Measurements from ENCODE around the gene SPOUT1.
A peak's percentile ranks its signal among the peaks of the same experiment; 100 is the strongest.
"Not testable (repeated sequence)": the region's sequence is repeated elsewhere in the genome, so short reads cannot be mapped to it uniquely, and the experiment has no call there.

Gene SPOUT1, protein sequence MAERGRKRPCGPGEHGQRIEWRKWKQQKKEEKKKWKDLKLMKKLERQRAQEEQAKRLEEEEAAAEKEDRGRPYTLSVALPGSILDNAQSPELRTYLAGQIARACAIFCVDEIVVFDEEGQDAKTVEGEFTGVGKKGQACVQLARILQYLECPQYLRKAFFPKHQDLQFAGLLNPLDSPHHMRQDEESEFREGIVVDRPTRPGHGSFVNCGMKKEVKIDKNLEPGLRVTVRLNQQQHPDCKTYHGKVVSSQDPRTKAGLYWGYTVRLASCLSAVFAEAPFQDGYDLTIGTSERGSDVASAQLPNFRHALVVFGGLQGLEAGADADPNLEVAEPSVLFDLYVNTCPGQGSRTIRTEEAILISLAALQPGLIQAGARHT

DNA sequence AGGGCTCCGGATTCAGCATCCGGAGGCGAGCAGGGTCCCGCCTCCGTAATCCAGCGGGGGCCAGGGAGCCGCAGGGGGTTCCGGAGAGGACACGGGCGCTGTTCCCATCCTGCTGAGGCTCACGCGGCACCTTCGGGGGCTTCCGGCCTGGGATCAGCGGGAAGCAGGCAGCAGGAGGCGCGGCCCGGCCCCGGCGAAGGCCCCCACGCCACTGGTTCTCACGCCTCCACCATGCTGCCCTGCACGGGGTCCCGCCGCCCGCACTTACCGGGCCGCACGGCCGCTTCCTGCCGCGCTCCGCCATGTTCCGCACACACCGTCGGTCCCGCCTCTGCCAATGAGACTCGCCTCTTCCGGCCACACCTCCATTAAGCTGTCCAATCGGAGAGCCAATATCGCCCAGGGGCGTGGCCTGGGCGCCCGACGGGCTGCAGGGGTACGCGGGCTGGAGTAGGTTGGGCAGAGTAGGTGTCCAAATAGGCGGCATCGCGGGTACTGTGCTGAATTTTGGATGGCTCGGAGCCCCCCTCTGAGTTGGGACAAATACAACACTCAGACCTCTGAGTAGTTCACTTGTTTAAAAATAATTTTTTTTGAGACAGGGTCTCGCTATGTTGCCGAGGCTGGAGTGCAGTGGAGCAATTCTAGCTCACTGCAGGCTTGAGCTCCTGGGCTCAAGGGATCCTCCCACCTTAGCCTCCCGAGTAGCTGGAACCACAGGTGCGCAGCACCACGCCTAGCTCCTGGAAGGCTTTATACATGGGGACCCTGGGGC, at the start of gene SPOUT1:
TSS of gene SPOUT1 (minus strand) at position 318 of the 775 bp plus-strand sequence. CDS start at position 304, 14 bp downstream.
- peak within 1 kb of the TSS; percentile 86 to 94 for H3K4me3 ChIP-seq (replicated peaks in 1 of 2; ENCODE audit: low read depth in 2 of 2, low read length in 2 of 2)
- DNase-seq (ENCODE audit: low read depth in 2 of 2), result peak; percentile 89 to 91
- TF ChIP-seq, protein P1, sequence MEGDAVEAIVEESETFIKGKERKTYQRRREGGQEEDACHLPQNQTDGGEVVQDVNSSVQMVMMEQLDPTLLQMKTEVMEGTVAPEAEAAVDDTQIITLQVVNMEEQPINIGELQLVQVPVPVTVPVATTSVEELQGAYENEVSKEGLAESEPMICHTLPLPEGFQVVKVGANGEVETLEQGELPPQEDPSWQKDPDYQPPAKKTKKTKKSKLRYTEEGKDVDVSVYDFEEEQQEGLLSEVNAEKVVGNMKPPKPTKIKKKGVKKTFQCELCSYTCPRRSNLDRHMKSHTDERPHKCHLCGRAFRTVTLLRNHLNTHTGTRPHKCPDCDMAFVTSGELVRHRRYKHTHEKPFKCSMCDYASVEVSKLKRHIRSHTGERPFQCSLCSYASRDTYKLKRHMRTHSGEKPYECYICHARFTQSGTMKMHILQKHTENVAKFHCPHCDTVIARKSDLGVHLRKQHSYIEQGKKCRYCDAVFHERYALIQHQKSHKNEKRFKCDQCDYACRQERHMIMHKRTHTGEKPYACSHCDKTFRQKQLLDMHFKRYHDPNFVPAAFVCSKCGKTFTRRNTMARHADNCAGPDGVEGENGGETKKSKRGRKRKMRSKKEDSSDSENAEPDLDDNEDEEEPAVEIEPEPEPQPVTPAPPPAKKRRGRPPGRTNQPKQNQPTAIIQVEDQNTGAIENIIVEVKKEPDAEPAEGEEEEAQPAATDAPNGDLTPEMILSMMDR (IDR thresholded peaks at IDR 0.05; ENCODE audit: low read depth, low read length), result no peak

DNA sequence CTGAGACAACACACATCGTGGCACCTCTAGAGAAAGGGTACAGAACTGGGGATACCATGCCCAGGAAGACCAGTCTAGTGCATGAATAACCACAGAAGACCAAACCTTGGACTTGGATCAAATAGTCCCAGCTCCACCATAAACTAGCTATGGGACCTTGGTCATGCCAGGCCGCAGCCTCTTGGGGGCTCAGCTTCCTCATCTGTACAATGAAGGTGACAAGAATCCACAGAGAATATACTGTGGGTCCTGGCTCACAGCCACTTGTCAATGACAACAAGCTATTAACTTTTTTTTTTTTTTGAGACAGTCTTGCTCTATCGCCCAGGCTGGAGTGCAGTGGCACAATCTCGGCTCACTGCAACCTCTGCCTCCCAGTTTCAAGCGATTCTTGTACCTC, 48.3 kb upstream of the SPOUT1 start:
- no peak for DNase-seq (ENCODE audit: low read depth in 2 of 2)
- TF ChIP-seq, protein P1 (IDR thresholded peaks at IDR 0.05; ENCODE audit: low read depth, low read length), result no peak
- H3K4me3 ChIP-seq (replicated peaks in 1 of 2; ENCODE audit: low read depth in 2 of 2, low read length in 2 of 2), result no peak overlapping the region

DNA sequence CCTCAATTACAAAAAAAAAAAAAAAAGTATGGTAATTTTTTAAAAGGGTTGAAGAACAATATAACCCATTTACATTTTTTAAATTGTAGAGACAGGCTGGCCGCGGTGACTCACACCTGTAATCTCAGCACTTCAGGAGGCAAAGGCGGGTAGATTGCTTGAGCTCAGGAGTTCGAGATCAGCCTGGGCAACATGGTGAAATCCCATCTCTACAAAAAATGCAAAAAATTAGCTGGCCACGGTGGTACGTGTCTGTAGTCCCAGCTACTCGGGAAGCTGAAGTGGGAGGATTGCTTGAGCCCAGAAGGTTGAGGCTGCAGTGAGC, 41.3 kb upstream of the SPOUT1 start:
- not testable (repeated sequence) for DNase-seq (ENCODE audit: low read depth in 2 of 2); H3K4me3 ChIP-seq (replicated peaks in 1 of 2; ENCODE audit: low read depth in 2 of 2, low read length in 2 of 2)

DNA sequence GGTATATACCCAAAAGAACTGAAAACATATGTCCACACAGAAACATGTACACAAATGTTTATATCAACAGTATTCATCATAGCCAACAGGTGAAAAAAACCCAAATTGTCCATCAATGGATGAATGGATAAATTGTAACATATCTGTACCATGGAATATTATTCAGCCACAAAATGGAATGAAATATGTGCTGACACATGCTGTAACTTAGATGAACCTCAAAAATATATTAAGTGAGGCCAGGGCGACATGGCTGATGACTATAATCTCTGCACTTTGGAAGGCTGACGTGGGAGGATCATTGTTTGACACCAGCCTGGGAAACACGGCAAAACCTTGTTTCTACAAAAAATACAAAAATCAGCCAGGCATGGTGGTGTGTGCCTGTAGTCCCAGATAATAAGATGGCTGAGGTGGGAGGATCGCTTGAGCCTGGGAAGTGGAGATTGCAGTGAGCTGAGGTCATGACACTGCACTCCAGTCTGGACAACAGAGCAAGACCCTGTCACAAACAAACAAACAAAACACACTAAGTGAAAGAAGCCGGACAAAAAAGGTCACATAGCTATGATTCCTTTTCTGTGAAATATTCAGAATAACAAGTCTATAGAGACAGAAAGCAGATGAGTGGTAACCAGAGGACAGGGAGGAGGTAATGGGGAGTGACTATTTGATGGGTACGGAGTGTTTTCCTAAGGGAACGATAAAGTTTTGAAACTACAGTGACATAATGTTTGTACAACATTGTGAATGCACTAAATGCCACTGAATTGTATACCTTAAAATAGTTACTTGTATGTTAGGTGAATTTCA, 40.7 kb upstream of the SPOUT1 start:
- no peak for DNase-seq (ENCODE audit: low read depth in 2 of 2)
- no peak overlapping the region for H3K4me3 ChIP-seq (replicated peaks in 1 of 2; ENCODE audit: low read depth in 2 of 2, low read length in 2 of 2)
- TF ChIP-seq, protein P1 (IDR thresholded peaks at IDR 0.05; ENCODE audit: low read depth, low read length), result no peak

DNA sequence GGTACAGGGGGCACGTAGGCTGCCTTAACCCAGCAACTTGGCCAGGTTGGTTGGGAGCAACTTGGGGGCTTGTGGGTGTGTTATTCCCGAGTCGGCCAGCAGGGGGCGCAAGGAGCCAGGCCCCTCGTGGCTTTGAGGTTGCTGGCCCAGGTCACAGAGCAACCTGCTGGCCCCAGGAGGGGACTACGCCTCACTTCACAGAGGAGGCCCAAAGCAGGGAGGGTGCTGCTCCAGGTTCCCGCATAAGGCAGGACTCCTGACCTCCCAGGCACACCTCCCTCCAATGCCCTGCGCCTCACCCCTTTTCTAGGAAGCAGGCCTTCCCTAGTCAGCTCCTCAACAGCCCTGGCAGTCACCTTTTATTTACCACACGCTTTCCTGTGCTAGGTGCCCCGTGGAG, 34.1 kb upstream of the SPOUT1 start:
- H3K4me3 ChIP-seq (replicated peaks in 1 of 2; ENCODE audit: low read depth in 2 of 2, low read length in 2 of 2), result no peak overlapping the region
- DNase-seq (ENCODE audit: low read depth in 2 of 2), result peak; percentile 67 to 68
- TF ChIP-seq, protein P1 (IDR thresholded peaks at IDR 0.05; ENCODE audit: low read depth, low read length), result peak; percentile 96

DNA sequence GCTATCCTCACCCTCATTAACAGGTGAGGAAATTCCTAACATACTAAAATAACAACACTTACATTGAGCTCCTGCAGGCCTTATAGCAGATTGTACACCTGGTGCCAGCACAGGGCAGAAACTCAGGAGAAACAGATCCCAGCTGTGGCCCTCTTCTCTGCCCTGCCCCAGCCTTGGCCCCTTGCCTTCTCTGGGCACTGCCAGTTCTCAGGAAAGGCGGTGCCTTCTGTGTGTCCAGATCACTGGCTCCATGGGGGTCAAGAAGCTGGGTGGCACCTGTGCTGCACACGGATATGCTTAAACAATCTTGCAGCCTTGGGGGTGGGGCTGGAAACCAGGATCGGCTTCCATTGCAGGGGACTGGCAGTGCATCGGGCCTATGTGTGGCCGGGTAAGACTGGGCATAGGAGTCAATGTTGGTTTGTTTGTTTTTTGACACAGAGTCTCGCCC, 32.8 kb upstream of the SPOUT1 start:
- no peak overlapping the region for H3K4me3 ChIP-seq (replicated peaks in 1 of 2; ENCODE audit: low read depth in 2 of 2, low read length in 2 of 2)
- DNase-seq (ENCODE audit: low read depth in 2 of 2), result no peak
- TF ChIP-seq, protein P1 (IDR thresholded peaks at IDR 0.05; ENCODE audit: low read depth, low read length), result no peak
